ENCODE measurements around the gene SLC13A2. TPM values are rescaled to one million over a fixed set of nuclear protein-coding genes. Genes with fewer than 3 reads are reported as not detected.
"Not testable (repeated sequence)": the region's sequence is repeated elsewhere in the genome, so short reads cannot be mapped to it uniquely, and the experiment has no call there.

The SLC13A2 gene
- polyA plus RNA-seq (ENCODE audit: insufficient read length in 12 of 12), result 10 to 100 TPM in 1 of 12 donors, under 1 TPM in 1, not detected in 10; 0.12 to 18.2 TPM
- long read RNA-seq, donor 1, transcript SLC13A2-201 (12 exons, 2,711 nt), result major isoform, 15 of 64 reads
- long read RNA-seq, donor 1, partial matches to known transcripts, result 47 of 64 reads
- long read RNA-seq, donor 1, other reads (novel, unspliced or antisense), result 0 of 64 reads
- long read RNA-seq, donor 2, result 0 reads
- long read RNA-seq, donor 3, result 0 reads
- long read RNA-seq, donor 4, result 0 reads
- long read RNA-seq, donor 5, result 0 reads
- long read RNA-seq, donor 6, result 0 reads
- long read RNA-seq, donor 7, result 0 reads
- long read RNA-seq, donor 8, result 0 reads
- long read RNA-seq, donor 9, result 0 reads
- long read RNA-seq, donor 10, partial matches to known transcripts, result 0 of 1 reads
- long read RNA-seq, donor 10, other reads (novel, unspliced or antisense), result 0 of 1 reads
- long read RNA-seq, donor 11, result 0 reads

DNA sequence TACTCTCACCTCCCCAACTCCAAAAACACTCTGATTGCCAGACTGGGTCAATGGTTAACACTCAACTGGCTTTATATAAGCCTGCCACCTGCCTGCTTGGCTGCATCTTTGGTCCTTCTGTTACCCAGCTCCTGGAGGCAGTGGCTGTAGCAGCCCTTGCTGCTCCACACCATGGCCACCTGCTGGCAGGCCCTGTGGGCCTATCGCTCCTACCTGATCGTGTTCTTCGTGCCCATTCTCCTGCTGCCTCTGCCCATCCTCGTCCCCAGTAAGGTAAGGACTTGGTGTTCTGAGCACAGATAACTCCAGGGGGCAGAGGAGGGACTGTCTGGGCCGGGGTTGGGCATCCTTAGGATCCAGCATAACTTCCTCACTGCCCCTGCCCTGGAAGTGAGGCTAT lies at the start of gene SLC13A2:
SLC13A2 (plus strand) TSS at position 103 of the 400 bp plus-strand sequence; CDS start at position 172, 69 bp downstream.
- no peak for DNase-seq

DNA sequence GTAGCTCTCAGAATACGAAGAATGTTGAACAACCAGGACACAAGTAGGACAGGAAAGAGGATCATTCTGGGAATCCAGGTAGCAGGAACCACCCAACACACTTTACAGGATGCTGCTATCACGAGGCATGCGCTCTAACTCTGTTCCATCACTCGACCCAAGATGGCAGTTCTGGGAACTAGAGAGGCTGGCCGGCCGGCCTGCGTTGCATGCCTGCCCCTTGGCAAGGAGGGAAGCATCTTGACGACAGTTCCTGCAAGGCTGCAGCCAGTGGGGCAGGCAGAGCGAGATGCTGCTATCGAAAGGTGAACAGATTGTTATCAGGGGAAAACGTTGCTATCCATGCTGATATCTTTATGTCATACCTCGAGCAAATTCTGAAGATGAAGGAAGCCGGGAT lies 48.2 kb upstream of the SLC13A2 start:
- no peak for DNase-seq

DNA sequence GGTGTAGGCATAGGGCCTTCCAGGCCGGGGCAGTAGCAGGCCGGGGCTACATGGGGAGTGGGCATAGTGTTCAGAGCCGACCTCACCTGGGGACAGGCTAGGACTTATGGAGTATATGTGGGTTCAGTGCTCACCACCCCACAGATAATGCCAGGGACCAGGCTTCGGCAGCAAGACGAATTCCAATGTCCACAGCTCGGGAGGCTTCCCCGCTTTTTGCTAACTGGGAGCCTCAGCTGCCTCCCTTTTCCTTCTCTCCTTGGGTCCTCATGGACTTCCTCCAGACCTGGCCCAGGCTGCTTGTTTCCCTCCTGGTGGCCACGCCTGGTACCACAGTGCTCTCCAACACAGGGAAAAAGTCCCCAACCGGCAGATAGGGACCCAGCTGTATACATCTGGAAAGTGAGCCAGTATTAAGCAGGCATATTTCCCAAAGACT lies 47.3 kb upstream of the SLC13A2 start:
- DNase-seq, result no peak

GRCh38 chr17:28427371-28427770 lies 46.1 kb upstream of the SLC13A2 start:
- DNase-seq, result no peak

DNA sequence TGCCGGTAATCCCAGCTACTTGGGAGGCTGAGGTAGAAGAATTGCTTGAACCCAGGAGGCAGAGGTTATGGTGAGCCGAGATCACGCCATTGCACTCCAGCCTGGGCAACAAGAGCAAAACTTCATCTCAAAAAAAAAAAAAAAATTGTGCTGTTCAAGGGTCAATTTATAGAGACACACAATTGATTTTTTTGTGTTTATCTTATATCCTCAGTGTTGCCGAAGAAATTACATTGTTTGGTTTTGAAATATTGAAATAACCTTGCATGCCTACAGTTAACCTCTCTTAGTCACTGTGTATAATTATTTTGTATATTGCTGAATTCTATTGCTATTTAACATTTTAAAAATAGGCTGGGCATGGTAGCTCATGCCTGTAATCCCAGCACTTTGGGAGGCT lies 45.5 kb upstream of the SLC13A2 start:
- not testable (repeated sequence) for DNase-seq

- no peak for DNase-seq
Observed at GRCh38 chr17:28433721-28434120, 39.7 kb upstream of the SLC13A2 start.

DNA sequence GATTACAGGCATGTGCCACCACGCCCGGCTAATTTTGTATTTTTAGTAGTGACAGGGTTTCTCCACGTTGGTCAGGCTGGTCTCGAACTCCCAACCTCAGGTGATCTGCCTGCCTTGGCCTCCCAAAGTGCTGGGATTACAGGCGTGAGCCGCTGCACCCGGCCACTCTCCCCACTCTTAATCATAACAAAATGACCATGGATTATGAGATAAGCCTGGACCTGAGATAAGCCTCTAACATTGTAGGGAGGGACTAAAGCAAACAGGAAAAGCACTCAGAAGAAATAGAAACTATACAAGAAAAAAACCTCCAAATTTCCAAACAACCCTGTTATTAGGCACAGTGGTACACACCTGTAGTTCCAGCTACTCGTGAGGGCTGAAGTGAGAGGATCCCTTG lies 39.1 kb upstream of the SLC13A2 start:
- DNase-seq, result not testable (repeated sequence)

DNA sequence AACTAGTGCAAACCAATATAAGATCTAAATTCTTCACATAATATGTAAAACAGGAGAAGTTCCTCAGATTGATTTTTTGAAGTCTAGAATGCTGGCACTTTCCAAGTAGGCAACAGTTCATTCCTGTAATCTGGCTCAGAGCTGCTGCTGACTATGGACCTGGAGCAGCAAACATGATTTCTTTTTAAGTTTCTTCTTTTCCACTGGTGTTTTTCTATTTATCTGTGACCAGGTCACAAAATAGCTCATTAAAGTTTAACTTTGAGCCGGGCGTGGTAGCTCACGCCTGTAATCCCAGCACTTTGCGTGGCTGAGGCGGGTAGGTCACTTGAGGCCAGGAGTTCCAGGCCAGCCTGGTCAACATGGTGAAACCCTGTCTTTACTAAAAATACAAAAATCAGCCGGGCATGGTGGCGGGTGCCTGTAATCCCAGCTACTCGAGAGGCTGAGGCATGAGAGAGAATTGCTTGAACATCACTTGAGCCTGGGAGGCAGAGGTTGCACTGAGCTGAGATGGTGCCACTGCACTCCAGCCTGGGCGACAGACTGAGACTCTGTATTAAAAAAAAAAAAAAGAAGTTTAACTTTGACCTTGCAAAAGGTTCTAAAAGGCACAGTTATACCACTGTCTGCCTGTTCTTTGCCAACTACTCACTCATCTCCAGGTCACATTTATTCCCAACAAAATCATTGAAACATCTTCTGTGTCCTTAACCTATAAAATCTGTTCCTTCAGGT lies 29.4 kb upstream of the SLC13A2 start:
- DNase-seq, result no peak

DNA sequence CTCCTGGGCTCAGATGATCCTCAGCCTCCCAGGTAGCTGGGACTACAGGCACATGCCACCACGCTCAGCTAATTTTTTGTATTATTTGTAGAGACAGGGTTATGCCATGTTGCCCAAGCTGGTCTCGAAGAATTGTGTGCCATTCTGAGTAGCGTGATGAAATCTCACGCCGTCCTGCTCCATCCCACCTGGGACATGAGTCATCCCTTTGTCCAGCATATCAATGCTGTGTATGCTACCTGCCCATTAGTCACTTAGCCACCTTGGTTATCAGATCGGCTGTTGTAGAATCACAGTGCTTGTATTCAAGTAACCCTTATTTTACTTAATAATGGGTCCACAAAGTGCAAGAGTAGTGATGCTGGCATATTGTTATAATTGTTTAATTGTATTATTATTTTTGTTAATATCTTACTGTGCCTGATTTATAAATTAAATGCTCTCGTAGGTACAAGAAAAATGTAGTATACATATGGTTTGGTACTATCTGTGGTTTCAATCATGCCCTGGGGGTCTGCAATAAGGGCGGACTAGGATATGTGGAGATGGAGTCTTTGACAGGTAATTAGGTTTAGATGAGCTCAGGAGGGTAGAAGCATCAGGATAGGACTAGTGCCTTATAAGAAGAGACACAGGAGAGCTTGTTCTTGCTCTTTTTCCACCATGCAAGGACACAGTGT lies 26.6 kb upstream of the SLC13A2 start:
- no peak for DNase-seq

- no peak for DNase-seq
Observed at GRCh38 chr17:28447396-28447760, 26.1 kb upstream of the SLC13A2 start.

- DNase-seq, result no peak
Observed at GRCh38 chr17:28449859-28450258, 23.6 kb upstream of the SLC13A2 start.

GRCh38 chr17:28457890-28458289 lies 15.6 kb upstream of the SLC13A2 start:
- DNase-seq, result no peak

GRCh38 chr17:28458881-28459280 lies 14.6 kb upstream of the SLC13A2 start:
- not testable (repeated sequence) for DNase-seq

DNA sequence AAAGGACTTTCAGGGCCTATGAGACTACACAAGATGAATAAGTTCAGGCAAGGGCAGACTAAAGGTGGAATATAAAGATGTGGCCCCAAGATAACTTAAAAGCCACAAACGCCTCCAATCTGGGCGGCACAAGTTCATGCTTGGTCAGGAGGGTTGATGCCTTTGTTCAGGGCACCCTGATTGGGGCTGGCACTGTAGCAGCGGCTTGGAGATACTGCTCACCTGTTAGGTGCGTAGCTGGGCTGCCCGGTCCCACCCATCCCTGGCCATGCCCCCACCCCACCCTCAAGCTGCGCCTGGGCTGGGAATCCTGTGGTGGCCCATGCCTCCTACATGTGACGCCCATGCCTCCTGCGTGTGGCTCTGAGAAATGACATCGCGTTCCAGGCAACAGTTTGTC lies 12.5 kb upstream of the SLC13A2 start:
- no peak for DNase-seq

GRCh38 chr17:28466001-28466400 lies 7.4 kb upstream of the SLC13A2 start:
- DNase-seq, result no peak

DNA sequence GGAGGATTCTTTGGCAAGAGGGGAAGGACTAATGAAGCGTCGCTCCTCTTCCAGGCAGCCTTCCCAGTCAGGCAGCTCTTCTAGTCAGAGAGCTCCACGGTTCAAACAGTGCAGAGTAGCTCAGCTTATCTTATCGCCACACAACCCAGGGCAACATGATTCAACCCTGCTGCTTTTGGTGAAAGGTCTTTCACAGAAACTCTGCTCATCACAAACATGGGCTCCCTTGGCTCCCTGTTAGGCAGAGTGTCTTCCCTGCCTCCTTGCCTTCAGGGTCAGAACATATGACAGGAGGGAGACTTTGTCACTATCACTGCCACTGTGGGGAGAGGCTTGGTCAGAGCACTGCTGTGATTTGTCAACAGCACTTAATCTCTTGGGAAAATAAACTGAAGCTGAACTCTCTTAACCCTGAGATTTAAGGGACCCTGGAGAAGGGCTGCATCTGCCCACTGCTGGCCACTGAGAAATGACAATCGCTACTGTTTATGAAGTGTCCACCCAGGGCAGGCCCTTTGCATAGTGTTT lies 6.9 kb upstream of the SLC13A2 start:
- DNase-seq, result no peak

DNA sequence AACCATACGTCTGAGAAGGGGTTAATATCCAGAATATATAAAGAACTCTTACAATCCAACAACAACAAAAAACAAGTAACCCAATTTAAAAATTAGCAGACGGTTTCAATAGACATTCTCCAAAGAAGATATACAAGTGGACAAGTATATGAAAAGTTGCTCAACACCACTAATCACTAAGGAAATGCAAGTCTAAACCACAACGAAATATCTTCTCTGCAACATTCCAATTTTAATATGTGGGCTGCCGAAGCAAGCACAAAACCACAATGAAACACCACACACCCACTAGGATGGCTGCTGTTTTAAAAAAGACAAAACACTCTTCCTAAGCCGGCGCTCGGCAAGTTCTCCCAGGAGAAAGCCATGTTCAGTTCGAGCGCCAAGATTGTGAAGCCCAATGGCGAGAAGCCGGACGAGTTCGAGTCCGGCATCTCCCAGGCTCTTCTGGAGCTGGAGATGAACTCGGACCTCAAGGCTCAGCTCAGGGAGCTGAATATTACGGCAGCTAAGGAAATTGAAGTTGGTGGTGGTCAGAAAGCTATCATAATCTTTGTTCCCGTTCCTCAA lies 5.9 kb upstream of the SLC13A2 start:
- no peak for DNase-seq

- DNase-seq, result not testable (repeated sequence)
Observed at GRCh38 chr17:28468033-28468735, 5.3 kb upstream of the SLC13A2 start.

- no peak for DNase-seq
Observed at GRCh38 chr17:28468781-28469180, 4.7 kb upstream of the SLC13A2 start.

DNA sequence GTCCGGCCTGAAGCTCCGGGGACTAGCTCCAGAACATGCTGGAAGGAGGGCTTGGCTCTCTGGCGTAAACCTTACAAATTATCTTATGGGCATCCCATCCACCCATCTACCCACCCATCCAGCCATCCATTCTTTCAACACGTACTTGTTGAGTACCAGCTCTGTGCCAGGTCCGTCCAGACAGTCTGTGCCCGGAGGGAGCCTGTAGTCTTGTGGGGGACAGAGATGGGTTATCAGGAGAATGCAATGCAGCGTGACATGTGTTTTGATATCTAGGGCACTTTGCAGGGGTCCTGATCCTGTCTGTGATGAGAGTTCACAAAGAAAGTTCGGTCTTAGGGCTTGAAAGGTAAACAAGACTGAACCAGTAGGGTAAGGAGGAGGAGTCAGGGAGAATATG lies 4.1 kb upstream of the SLC13A2 start:
- no peak for DNase-seq

DNA sequence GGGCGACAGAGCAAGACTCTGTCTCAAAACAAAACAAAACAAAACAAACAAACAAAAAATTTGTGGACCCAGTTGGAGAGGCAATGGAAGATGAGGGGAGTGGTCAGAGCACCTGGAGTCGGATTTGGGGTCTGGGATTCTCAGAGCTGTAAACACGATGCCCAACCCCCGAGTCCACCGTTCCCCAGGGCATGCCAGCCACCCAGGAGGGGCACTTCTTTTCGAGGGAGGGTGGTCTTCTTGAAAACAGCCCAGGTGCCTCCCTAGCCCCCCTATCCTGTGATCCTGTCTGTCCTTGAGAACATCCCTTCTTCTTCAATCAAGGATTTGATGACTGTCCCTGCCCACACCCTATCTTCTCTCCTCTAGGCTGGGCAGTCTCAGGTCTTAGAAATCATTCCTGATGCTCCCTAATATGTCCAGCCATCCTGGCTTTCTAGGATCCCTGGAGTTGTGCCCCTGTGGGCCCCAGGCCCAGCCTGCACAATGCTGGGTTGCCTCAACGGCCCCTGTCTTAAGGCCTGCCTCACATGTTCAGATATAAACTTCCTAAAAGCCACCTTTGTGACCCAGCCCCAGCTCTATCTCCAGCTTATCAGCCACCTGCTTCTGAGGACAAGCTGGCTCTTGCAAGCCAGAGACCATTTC lies 3.1 kb upstream of the SLC13A2 start:
- no peak for DNase-seq
